ENCODE results near the gene EFNB3. TPM values are rescaled to one million over a fixed set of nuclear protein-coding genes. Genes with fewer than 3 reads are reported as not detected.

The EFNB3 gene
- total RNA-seq (2022; extraction: Qiagen RNA extraction; ENCODE audit: low read depth) = 1.2 to 1.9 TPM (median 1.6 TPM) in 5 replicates

DNA sequence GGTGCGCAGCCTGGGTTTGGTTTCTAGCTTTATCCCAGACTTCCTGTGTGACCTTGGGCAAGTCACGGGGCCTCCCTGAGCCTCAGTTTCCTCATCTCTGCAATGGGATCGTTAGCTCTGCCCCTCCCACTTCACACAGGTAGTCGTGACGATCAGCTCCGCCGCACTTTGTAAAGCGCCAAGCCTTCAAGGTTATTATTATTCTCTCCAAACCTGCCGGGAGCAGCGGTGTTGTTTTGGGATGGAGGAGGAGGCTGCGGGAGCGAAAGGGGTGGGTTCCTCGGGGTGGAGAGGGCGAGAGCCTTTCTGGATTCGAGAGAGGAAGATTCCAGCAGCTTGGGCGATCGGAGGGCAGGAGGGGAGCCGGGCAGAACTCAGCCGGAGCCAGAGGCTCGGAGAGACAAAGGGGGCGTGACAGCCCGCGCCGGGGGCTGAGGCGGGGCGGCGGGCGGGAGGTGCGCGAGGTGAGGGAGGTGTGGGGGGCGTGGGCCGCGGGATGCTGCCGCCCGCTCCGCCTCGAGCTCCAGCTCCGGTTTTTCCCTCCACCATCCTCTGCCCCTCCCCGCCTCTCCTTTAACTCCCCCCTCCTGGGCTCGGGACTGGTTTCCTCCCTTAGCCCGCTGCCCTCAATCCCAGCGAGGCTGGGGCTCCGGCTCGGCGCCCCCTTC, at the start of gene EFNB3:
TSS of gene EFNB3 (plus strand) at position 602 of the 668 bp plus-strand sequence. CDS start 397 bp downstream, outside the sequence.

DNA sequence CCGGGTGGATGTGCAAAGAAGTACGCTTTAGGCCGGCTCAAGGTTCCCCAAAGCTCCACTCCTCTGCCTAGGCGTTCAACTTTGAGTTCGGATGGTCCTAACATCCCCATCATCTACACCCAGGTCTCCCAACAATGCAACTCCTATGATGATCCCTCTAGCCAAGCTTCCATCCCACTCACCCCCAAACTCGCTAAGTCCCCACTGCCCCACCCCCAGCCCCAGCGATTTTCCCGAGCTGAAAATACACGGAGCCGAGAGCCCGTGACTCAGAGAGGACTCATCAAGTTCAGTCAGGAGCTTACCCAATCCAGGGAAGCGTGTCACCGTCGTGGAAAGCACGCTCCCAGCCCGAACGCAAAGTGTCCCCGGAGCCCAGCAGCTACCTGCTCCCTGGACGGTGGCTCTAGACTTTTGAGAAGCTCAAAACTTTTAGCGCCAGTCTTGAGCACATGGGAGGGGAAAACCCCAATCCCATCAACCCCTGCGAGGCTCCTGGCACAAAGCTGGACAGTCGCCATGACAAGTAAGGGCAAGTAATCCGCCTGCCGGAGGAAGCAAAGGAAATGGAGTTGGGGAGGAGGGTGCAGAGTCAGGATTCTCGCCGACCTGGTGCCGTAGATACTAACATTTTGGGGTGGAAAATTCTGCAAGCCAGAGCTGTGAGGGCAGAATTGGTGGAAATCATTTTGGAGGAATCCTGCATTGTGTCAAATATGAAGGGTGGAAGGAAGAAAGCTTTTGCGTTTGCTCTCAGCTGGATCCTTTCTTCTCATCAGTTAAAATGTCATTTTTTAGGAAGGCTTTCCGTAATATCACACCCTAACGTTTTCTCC, 17.7 kb upstream of the EFNB3 start, which contains the start of gene TP53:
TSS of gene TP53 (minus strand) at position 419 of the 836 bp plus-strand sequence. CDS start 10,896 bp downstream, outside the sequence.

GRCh38 chr17:7687908-7688807, 16.8 kb upstream of the EFNB3 start, which contains the start of gene WRAP53:
Gene WRAP53 (plus strand): TSS chr17:7688477. CDS start chr17:7688649, 172 bp downstream.

DNA sequence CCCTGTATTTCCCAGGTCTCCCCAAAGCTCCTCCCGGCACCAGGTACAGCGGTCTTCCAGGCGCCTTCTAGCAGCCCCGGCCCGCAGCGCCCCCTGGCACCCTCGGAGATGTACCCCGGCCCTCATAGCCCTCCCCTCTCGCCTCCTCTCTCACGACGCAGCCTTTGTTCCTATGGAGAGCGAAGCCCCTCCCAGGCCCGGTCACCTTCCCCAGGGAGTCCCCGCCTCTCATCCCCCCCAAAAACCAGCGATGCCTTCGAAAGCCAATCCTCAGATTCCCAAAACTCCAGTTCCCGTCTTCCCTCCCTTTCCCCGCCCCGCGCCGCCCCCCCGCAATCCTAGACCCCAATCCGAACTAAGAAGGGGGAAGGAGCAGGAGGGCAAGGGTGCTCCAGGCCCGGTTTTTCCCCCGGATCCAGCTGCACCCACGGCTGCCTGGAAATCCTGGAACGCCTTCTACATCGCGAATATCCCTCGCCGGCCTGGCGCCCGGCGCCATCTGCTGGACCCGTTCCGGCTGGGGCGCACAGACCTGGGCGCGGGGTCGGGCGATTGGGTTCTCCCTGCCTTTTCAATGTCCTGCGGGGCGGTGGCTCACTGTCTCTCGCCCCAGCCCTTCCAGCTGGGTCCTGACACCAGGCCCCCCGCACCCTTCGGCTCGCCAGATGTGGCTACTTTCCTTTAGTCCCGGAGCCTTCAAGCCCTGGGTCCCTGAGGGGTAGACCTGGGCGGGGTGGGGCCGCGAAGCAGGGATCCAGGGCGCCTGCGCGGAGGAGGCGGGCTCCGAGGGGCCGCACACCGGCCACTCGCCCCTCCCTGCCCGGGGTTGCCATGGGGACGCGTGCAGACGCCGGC, 12.1 kb downstream of the EFNB3 start, which contains the start of gene DNAH2:
TSS of gene DNAH2 (plus strand) at position 844 of the 855 bp plus-strand sequence. CDS start 1,991 bp downstream, outside the sequence.

Other genes with a start within 250 kb of the EFNB3 start
- gene ZBTB4, start 225.6 kb upstream of the EFNB3 start, total RNA-seq (2022; extraction: Qiagen RNA extraction; ENCODE audit: low read depth) = 21.4 to 26.2 TPM (median 24.4 TPM) in 5 replicates
- not detected in 5 replicates for gene SLC35G6, start 223.8 kb upstream of the EFNB3 start, total RNA-seq (2022; extraction: Qiagen RNA extraction; ENCODE audit: low read depth)
- 69.1 to 95.1 TPM (median 80.5 TPM) in 5 replicates for gene POLR2A, start 220.8 kb upstream of the EFNB3 start, total RNA-seq (2022; extraction: Qiagen RNA extraction; ENCODE audit: low read depth)
- 8.4 to 13.8 TPM (median 11.7 TPM) in 5 replicates for gene TNFSF12, start 156.1 kb upstream of the EFNB3 start, total RNA-seq (2022; extraction: Qiagen RNA extraction; ENCODE audit: low read depth)
- 0.53 to 0.94 TPM (median 0.70 TPM) in 5 replicates for gene TNFSF13, start 146.5 kb upstream of the EFNB3 start, total RNA-seq (2022; extraction: Qiagen RNA extraction; ENCODE audit: low read depth)
- gene SENP3, start 143.3 kb upstream of the EFNB3 start, total RNA-seq (2022; extraction: Qiagen RNA extraction; ENCODE audit: low read depth) = 90.8 to 107 TPM (median 105 TPM) in 5 replicates
- gene CD68, start 125.6 kb upstream of the EFNB3 start, total RNA-seq (2022; extraction: Qiagen RNA extraction; ENCODE audit: low read depth) = 31.9 to 41.8 TPM (median 37.0 TPM) in 5 replicates
- 117 to 176 TPM (median 130 TPM) in 5 replicates for gene MPDU1, start 121.3 kb upstream of the EFNB3 start, total RNA-seq (2022; extraction: Qiagen RNA extraction; ENCODE audit: low read depth)
- gene SOX15, start 115.1 kb upstream of the EFNB3 start, total RNA-seq (2022; extraction: Qiagen RNA extraction; ENCODE audit: low read depth) = 0.36 to 0.44 TPM (median 0.37 TPM) in 5 replicates
- 59.9 to 63.2 TPM (median 61.1 TPM) in 5 replicates for gene FXR2, start 90.3 kb upstream of the EFNB3 start, total RNA-seq (2022; extraction: Qiagen RNA extraction; ENCODE audit: low read depth)
- 75.9 to 92.6 TPM (median 88.1 TPM) in 5 replicates for gene SAT2, start 77.4 kb upstream of the EFNB3 start, total RNA-seq (2022; extraction: Qiagen RNA extraction; ENCODE audit: low read depth)
- gene SHBG, start 75.1 kb upstream of the EFNB3 start, total RNA-seq (2022; extraction: Qiagen RNA extraction; ENCODE audit: low read depth) = 0.38 to 0.70 TPM (median 0.50 TPM) in 5 replicates
- gene ATP1B2, start 54.3 kb upstream of the EFNB3 start, total RNA-seq (2022; extraction: Qiagen RNA extraction; ENCODE audit: low read depth) = 0.13 to 0.27 TPM (median 0.24 TPM) in 5 replicates
- 50.2 to 60.1 TPM (median 56.6 TPM) in 5 replicates for gene TP53, start 17.7 kb upstream of the EFNB3 start, total RNA-seq (2022; extraction: Qiagen RNA extraction; ENCODE audit: low read depth)
- 33.2 to 47.3 TPM (median 45.3 TPM) in 5 replicates for gene WRAP53, start 16.7 kb upstream of the EFNB3 start, total RNA-seq (2022; extraction: Qiagen RNA extraction; ENCODE audit: low read depth)
- 0.01 to 0.09 TPM (median 0.02 TPM) in 5 replicates for gene DNAH2, start 12.5 kb downstream of the EFNB3 start, total RNA-seq (2022; extraction: Qiagen RNA extraction; ENCODE audit: low read depth)
- gene KDM6B, start 129.0 kb downstream of the EFNB3 start, total RNA-seq (2022; extraction: Qiagen RNA extraction; ENCODE audit: low read depth) = 17.7 to 24.0 TPM (median 19.0 TPM) in 5 replicates
- 0.57 to 1.7 TPM (median 0.96 TPM) in 5 replicates for gene TMEM88, start 149.9 kb downstream of the EFNB3 start, total RNA-seq (2022; extraction: Qiagen RNA extraction; ENCODE audit: low read depth)
- 191 to 232 TPM (median 215 TPM) in 5 replicates for gene NAA38, start 152.4 kb downstream of the EFNB3 start, total RNA-seq (2022; extraction: Qiagen RNA extraction; ENCODE audit: low read depth)
- gene CYB5D1, start 152.8 kb downstream of the EFNB3 start, total RNA-seq (2022; extraction: Qiagen RNA extraction; ENCODE audit: low read depth) = 21.2 to 25.1 TPM (median 23.1 TPM) in 5 replicates
- 66.5 to 79.7 TPM (median 70.3 TPM) in 5 replicates for gene CHD3, start 183.6 kb downstream of the EFNB3 start, total RNA-seq (2022; extraction: Qiagen RNA extraction; ENCODE audit: low read depth)
- gene RNF227, start 211.1 kb downstream of the EFNB3 start, total RNA-seq (2022; extraction: Qiagen RNA extraction; ENCODE audit: low read depth) = 1.4 to 2.0 TPM (median 1.6 TPM) in 5 replicates
- 1.8 to 3.3 TPM (median 2.4 TPM) in 5 replicates for gene KCNAB3, start 224.7 kb downstream of the EFNB3 start, total RNA-seq (2022; extraction: Qiagen RNA extraction; ENCODE audit: low read depth)
- 271 to 324 TPM (median 289 TPM) in 5 replicates for gene TRAPPC1, start 226.7 kb downstream of the EFNB3 start, total RNA-seq (2022; extraction: Qiagen RNA extraction; ENCODE audit: low read depth)
- gene CNTROB, start 227.0 kb downstream of the EFNB3 start, total RNA-seq (2022; extraction: Qiagen RNA extraction; ENCODE audit: low read depth) = 37.7 to 45.9 TPM (median 41.4 TPM) in 5 replicates

Data from A549 treated with DMSO at 1 μM for 4 hours (cell line).